SIG-M5 treated with dmso at 0.1 percent for 504 hours (cell line): ENCODE data around the gene PLCB1.

Experiments used
- DNase-seq: peaks from one replicate; lab custom pipeline; 2025; ENCODE audit not compliant: unreplicated experiment; lab: John Stamatoyannopoulos, UW

The PLCB1 gene

GRCh38 chr20:8671370-8671961, 539.4 kb downstream of the PLCB1 start:
- no peak for DNase-seq

GRCh38 chr20:8673116-8673515, 541.0 kb downstream of the PLCB1 start:
- no peak for DNase-seq

- no peak for DNase-seq
Observed at GRCh38 chr20:8675896-8676295, 543.8 kb downstream of the PLCB1 start.

- DNase-seq: no peak
Observed at GRCh38 chr20:8678098-8678776, 546.2 kb downstream of the PLCB1 start.

GRCh38 chr20:8689337-8689736, 557.3 kb downstream of the PLCB1 start:
- no peak for DNase-seq

- DNase-seq: no peak
Observed at GRCh38 chr20:8690074-8690473, 558.0 kb downstream of the PLCB1 start.

- no peak for DNase-seq
Observed at GRCh38 chr20:8693709-8694108, 561.6 kb downstream of the PLCB1 start.

- DNase-seq: no peak
Observed at GRCh38 chr20:8700756-8701155, 568.7 kb downstream of the PLCB1 start.

- no peak for DNase-seq
Observed at GRCh38 chr20:8706961-8707700, 575.1 kb downstream of the PLCB1 start.

- DNase-seq: no peak
Observed at GRCh38 chr20:8709627-8710026, 577.6 kb downstream of the PLCB1 start.

- DNase-seq: no peak
Observed at GRCh38 chr20:8711501-8711900, 579.4 kb downstream of the PLCB1 start.

GRCh38 chr20:8714206-8714605, 582.1 kb downstream of the PLCB1 start:
- no peak for DNase-seq

GRCh38 chr20:8718279-8718678, 586.2 kb downstream of the PLCB1 start:
- no peak for DNase-seq

GRCh38 chr20:8720089-8720488, 588.0 kb downstream of the PLCB1 start:
- no peak for DNase-seq

- peak; percentile 67 for DNase-seq
Observed at GRCh38 chr20:8721098-8721497, 589.0 kb downstream of the PLCB1 start.

- DNase-seq: peak; percentile 81
Observed at GRCh38 chr20:8722277-8722928, 590.3 kb downstream of the PLCB1 start.

- no peak for DNase-seq
Observed at GRCh38 chr20:8723296-8723695, 591.2 kb downstream of the PLCB1 start.

GRCh38 chr20:8724884-8725283, 592.8 kb downstream of the PLCB1 start:
- DNase-seq: no peak

- no peak for DNase-seq
Observed at GRCh38 chr20:8726460-8726859, 594.4 kb downstream of the PLCB1 start.

- no peak for DNase-seq
Observed at GRCh38 chr20:8735014-8735413, 602.9 kb downstream of the PLCB1 start.

GRCh38 chr20:8735674-8736073, 603.6 kb downstream of the PLCB1 start:
- no peak for DNase-seq

- no peak for DNase-seq
Observed at GRCh38 chr20:8740265-8740664, 608.2 kb downstream of the PLCB1 start.
